NCI-H1930 (cell line): Measurements from ENCODE around the gene SHROOM3.
A peak's percentile ranks its signal among the peaks of the same experiment; 100 is the strongest.

Source experiments
- DNase-seq, 2 experiments: peaks; one replicate each; lab custom pipeline; 2025; lab: John Stamatoyannopoulos, UW

Gene SHROOM3

DNA sequence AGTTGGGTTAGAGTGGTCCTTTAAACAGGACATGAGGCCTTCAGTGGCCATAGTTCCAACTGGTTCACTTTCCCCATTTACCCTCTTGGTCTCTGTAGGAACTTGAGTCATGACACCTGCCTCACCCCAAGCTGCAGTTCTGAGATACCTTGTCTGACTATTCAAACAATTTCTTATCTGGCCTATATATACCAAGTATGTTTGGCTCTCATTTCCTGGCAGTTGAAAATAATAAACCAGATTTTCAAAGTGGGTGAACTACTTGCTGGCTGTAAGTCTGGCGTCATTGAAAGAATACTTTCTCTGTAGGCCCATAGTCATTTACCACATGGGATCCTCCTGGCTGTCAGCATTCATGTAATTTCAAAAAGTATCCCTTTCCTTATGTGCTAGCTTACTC is 228.8 kb downstream of the SHROOM3 start:
- no peak for DNase-seq

DNA sequence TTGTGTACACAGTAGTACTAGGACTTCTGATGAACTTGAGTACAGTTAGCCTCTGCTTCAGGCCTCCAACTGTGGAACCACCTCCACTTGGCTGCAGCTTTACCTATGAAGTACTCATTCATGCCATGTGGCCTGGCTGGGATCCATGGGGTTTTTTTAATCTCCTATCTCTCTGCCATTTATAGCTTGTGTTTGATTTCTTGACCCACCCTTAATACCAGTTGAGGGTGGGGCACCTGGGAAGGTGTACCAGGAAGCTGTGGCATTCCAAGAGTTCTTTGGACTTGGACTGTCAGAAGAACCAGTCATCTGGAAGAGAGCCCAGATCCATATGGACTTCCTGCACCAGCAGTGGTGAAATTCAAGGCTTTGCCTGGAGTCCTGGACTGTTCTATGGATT is 230.1 kb downstream of the SHROOM3 start:
- DNase-seq: no peak

DNA sequence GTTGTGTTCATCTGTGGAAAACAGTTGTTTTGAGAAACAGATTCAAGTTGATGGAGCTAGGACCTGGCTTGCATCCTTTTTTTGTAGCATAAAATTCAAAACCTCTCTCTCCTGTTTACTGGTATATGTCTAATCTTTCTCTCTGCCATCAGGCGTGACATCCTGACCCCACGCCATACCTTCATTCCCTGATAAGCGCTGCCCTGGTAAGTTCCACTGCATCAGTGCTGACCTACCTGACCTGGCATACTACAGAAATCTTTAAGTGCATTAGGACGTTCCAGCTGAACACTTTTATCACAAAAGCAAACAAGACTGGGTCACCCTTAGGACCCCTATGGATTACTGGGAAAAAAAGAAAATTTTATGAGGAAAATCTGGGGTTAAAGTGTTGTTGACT is 230.7 kb downstream of the SHROOM3 start:
- DNase-seq: no peak

DNA sequence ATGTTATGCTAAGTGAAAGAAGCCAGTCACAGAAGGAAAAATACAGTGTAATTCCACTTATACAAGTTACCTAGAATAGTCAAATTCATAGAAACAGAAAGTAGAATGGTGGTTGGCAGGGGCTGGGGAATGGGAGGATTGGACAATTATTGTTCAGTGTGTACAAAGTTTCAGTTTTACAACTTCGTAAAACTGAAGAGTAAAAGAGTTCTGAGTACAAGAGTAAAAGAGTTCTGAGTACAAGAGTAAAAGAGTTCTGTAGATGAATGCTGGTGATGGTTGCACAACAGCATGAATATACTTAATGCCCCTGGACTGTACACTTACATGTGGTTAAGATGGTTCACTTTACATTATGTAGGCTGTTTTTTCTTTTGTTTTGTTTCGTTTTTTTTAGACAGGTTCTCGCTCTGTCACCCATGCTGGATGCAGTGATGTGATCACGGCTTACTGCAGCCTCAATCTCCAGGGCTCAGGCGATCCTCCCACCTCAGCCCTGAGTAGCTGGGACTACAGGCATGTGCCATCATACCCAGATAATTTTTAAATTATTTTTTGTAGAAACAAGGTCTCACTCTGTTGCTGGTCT is 232.0 kb downstream of the SHROOM3 start:
- no peak for DNase-seq

DNA sequence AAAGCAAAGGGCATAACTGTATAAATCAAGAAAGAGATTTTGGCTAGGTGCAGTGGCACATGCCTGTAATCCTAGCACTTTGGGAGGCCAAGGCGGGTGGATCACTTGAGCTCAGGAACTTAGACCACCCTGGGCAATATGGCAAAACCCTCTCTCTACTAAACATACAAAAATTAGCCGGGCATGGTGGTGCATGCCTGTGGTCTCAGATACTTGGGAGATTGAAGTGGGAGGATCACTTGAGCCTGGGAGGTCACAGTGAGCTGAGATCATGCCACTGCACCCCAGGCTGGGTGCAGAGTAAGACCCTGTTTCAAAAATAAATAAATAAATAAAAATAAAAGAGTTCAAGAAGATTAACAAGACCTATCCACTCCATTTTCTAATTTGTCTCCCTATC is 235.6 kb downstream of the SHROOM3 start:
- no peak for DNase-seq

DNA sequence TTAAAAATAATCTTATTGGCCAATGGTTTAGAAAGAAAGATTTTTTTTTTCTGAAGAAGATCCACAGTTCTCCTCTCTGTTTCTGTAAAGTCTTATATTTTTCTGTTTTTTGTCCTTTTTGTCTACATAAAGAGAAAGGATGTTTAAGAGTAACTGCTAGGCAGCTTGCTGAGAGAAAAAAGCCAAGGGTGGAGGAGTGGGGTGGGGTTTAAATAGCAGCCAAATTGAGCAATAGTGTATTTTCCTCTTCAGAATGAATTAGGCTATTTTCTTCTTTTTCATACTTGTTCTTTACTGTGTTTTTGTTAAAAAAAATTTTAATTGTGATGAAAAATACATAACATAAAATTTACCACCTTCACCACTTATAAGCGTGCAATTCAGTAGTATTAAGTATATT is 238.3 kb downstream of the SHROOM3 start:
- DNase-seq: no peak

DNA sequence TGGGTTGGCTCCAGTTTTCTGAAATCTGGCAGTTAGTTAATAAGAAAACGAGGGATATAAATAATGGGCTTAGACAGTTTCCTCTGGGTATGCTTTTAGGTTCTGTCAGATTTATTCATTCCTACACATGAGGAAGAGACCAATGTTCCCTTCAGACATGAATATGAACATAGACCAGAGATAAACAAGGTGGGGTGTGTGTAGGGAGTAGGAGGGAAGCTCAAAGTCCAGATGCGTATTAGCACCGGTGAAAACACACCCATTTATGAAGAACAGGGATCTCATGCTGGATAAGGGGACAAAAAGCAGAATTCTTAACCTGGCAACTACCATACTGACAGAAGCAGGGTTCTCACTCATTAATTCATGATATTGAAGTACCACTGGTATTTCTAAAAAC is 240.0 kb downstream of the SHROOM3 start:
- no peak for DNase-seq

DNA sequence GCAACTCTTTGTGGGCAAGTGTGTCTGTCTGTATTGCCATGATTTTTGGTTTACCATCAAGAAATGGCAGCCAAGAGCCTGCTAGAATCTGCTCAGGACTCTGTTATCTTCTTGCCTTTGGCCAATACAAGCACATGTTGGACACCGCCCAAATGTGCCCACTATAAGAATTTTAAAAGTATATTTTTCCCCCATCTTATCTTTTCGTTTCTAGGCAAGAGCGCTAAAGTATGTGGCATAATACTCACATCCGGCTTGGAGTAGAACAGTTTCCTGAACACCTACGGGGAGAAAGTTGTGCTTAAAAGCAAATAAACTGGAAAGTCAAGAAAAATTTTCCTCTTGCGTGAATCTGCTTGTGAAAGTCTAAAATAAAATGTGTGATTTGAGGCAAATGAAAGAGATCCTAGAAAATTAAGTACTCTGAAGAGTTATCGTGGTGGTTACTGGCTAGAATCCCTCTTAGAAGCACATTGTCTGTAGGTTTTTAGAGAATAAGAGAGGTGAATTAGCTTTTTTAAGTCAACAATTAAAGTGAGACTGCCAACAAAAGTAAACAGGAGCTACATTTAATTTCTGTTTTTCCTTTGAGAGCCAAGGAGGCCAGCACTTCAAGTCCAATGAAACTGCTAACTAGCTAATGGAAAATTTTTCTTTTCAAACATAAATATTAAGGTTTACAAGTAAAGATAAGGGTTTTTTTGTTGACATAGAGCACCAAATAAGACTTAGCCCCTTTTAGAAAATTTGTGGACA is 242.7 kb downstream of the SHROOM3 start:
- no peak for DNase-seq

DNA sequence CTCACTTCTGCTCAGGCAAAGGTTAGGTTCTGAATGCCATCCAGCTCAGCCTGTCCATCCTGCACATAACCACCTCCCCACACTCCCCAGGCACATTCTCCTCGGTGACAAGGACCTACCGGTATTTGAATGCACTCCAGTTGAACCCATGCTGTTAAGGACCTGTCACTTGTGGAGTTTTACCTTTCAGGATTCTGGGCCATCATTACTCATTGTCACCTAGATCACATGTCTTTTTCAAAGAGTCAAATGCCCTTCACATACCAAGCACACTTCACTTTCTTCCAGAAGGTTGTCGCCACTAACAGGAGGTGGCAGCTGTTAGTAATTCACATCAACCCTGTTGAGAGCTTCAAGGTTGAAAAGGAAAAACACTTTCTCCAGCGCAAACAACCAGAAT is 244.7 kb downstream of the SHROOM3 start:
- DNase-seq: no peak

DNA sequence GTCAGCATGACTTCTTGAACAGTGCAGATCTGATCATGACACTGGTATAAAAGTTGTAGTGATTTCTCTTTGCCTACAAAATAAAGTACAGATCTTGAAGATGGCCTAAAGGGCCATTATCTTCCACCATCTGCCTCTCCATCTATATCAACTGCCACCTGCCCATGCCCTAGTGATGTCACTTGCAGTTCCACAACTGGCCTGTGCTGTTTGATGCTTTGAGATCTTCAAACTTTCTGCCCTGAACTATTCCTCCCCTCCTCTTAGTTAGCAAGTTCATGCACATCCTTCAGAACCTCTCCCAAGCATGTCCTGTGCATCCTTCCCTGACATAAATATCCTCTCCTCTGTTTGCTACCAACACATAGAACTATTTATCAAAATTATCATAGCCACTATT is 245.9 kb downstream of the SHROOM3 start:
- no peak for DNase-seq

DNA sequence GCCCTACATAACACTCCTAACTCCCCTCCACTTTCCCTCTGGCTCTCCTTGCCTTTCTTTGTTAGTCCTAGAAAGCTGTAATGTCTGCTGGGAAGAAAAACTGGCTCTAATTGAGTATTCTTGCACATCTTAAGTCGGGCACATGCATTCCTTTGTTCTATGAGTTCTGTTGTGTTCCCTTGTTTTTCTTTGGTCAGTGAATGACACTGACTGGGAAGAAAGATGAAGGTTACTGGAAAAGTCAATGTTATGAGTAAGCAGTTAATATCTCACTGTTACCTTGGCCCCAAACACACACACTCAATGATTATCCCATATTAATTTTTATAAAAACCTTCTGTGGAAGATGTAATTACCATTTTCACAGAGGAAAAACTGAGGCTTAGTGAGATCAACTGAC is 247.0 kb downstream of the SHROOM3 start:
- DNase-seq: no peak

DNA sequence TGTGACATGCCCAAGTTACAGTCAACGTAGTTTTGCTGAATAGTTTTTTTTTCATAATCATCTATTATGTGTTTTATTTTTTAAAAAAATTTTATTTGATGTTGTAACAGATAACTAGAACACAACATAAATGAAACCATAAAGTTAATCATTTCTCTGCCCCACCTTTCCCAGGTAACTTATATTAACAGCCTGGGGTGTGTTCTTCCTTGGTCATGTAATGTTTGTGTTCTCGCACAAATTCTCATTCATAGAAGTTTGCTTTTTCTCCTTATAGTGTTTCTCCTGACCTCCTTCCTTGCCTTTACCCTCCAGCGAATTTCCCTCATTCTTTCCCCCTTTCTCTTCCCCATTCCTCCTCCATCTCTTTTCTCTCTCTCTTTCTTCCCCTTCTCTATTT is 248.1 kb downstream of the SHROOM3 start:
- DNase-seq: no peak

DNA sequence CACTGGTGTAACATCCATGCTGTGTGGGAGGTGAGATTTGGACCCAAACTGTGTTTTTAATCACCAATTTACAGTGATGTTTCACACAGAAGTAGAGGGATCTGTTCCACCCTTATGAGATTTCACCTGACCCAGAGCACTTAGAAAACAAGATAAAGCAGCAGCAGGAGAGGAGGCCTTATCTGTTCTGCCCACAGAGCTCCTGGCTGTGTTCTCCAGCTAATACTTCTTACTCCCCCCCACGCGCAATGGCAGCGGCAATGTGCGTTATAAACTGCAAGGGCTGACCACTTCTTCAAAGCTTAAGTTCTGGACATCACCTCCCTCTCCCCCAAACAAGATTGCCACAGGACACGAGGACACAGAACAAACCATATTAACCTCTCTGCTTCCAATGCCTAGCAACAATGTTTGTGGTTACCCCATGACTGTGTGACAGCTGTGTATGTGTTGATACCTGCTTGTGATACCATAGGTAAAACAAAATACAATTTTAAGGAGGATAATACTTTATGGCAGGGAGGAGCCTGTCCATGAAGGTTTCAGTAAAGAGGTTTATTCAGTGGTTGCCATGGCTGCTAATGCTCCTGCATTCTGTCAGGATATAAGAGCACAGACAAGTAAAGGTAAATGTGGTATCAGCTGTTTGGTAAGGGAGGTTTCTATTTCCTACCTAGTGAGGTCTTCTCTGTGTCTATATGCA is 252.9 kb downstream of the SHROOM3 start:
- no peak for DNase-seq

DNA sequence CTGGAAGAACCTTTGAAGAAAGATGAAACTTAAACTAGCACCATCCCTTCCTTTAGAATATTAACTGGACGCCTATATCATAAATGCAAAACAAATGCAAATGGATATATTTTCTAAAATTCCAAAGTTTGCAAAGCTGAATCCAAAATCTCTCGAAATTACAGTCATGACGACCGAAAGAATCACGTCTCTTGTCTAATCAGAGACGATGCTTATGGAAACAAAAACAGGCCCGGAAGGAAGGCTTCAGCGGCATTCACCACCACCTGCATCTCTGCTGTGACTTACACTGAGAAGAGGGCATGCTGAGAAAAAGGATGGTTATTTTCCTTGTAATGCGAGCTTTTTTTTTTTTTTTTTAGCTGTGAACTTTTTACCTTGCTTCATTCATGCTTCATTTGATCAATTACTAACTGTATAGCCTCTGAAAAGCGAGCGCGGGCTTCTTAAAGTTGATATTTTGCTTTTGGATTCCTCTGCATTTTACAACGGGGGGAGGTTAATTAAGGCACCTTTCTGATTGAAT is 253.7 kb downstream of the SHROOM3 start:
- peak in 1 of 2 experiments; percentile 9 for DNase-seq

DNA sequence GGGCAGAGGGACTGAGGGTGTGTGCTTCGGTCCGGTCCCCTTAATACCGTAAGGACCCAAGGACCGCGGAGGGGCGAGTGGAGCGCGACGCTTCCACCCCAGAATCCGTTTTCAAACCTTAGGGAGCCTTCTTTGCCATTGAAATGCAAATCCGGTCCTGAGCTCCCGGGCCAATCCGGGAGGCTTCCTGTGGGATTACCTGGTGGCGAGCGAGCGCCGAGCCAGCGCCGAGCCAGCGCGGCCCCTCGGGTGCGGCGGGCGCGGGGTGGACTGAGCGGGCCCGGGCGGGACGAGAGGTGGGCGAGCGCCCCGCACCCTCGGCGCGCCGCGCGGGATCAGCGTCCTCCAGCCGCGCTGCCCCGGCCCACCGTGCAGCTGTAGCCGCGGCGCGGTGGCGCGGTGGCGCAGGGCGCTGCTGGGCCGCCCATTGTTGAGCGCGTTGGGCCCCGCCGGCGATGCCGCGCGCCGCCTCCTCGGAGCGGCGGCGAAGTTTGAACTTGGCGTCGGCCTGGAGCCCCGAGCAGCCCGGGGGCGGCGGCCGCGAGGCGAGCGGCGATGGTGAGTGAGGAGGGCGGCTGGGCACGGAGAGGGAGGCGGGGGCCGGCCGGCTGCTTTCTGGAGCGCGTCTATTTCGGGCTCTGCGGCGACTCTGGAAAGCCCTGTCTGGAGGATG is 254.3 kb downstream of the SHROOM3 start:
- peak; percentile 41 to 56 for DNase-seq

DNA sequence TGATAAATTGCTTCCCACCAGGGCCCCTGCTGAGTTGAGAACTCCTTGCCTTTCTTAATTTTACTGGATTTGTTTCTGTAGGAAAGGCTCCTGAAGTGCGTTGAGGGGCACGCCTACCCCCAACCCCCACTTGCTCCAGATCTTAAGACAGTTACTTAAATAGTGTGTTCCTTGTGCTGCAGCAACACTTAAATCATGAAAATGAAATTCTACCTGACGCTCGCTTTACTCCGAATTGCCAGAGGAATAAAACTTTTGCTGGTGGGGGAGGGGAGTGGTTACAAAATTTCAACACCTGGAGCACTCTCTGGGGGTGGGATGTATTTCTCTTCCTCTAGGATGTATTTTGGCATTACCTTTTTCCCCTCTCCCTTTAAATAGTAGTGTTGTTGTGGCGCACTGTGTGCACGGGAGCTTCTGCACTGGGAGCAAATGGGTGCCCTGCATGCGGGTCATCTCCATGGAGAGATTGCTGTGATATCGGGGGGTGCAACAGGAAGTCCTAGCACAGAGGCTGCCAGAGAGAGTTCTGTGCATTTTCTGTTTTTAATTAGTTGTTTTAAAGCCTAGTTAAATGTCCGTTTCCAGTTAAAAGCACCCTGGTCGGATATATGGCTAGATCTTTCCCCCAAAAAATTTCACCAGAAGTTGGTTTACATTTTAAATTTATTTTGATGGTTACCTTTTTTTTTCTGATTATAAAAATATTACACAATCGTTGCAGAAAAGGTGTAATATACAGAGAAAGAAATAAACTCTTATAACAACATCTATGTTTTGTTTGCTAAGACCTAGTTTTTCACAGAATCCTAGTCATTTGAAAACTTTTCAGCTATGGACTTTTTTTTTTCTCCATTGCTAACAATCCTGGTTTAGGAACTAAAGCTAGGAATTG is 255.2 kb downstream of the SHROOM3 start:
- no peak for DNase-seq

DNA sequence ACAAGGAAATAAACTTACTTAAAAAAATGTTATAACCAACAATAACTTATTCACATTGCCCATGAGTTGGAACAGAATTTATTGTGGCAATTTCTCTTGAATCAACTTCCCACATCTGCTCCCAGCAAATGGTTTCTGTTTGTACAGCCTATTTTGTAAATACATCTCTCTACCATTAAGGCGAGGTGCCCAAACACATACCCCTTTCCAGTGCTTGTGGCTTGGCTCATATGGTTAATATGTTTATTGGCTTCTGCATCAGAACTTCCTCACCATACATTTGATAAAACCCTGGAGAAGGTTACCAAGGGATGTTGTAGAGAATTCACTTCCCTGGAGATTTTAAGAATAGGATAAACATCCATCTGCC is 255.9 kb downstream of the SHROOM3 start:
- peak in 1 of 2 experiments; percentile 28 for DNase-seq

DNA sequence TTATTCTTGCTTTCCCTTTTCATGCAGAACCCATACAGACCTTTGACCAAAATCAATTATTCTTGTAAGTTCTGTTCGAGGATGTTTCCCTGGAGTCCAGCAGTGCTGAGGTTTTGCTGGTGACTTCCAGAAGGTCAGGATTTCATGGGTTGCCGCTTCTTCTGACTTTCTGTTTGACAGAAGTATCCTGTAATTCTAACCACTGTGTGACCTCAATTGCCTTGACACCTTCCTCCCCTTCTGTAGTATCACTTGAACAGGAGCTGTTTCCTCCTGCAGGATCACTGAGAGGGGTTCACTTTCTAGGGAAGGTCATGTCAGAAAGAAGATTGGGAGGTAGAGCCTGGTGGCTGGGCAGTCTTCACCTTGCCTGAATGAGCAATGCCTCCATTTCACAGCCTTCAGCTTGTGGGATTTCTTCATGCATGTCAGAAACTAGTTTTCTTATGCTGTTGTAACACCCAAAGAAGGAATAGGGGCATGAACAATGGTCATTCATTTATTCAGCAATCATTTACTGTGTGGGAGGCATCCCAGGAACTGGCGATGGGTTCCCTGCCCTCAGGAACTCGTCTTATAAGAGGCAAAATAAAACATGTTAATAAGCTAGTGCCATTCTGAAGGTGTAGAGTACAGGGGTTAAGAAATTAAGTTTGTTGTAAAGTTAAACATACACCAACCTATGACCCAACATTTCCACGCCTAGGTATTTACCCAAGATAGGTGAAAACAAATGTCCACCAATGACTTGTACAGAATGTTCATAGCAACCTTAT is 257.0 kb downstream of the SHROOM3 start:
- DNase-seq: no peak

DNA sequence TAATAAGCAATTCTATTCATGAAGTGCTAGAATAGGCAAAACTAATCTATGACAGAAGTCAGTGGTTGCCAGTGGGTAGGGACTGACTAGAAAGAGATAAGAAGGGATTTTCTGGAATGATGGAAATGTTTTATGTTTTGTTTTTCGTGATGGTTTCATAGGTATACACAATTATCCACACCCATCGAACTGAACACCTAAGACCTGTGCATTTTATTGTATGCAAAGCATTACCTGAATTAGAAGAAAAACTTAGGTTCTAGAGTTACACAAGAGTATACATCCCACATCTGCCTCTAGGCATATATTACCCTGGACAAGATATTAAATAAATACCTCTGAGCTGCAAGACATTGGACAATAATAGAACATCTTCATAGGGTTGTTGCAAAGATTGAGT is 257.7 kb downstream of the SHROOM3 start:
- no peak for DNase-seq

DNA sequence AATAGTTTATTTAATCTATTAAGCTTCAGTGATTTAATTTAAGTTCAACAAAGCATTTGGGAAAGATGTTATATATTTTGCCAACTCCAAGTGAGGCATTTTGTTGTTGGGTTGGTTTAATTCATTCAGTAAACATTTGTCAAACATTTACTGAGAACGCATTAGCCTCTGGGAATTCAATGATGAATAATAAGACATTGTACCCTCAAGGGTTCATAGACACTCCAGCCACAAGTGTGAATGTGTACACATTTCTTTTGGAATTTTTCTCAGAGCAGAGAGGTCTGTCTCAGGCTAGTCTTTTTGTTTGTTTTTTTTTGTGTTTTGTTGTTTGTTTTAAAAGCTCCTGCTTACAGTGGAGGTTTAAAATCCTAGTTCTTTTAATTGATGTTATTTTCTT is 259.0 kb downstream of the SHROOM3 start:
- DNase-seq: no peak

DNA sequence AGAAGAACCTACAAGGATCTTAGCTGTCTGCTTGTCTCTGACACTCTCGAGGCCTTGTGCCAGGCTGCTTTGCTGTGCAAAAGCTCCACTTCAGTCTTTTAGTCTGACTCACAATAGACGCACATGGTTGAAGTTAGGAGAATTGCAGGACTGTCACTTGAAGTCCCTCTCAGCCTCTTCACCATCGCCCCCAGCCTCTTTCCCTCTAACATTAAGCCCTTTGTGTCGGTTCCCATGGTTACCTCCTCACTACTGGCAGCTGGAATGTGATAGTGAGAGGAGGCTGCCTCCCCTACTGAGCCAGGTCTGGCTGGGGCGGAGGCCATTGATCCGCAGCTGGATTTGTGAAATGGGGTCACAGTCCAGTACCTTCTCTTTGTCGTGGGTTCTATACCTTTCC is 261.1 kb downstream of the SHROOM3 start:
- DNase-seq: no peak
